DOHH2 (cell line): ENCODE data around the gene EPC1.

Experiments used
- CTCF ChIP-seq: fragments of 200-600 bp; sonication (generic); IDR thresholded peaks from one replicate; pipeline ENCODE4 v1.5.1; 2014; ENCODE audit warnings: antibody characterized with exemption, mild to moderate bottlenecking, low read depth, low read length; ENCODE audit not compliant: poor library complexity, severe bottlenecking
- EZH2phosphoT487 ChIP-seq: fragments of 200-600 bp; sonication (generic); IDR thresholded peaks from 2 replicates; pipeline ENCODE4 v1.6.1; 2017; ENCODE audit warnings: borderline replicate concordance, mild to moderate bottlenecking, antibody characterized with exemption, low read length, moderate library complexity, mixed read lengths

- no peak for TF ChIP-seq CTCF
- TF ChIP-seq EZH2phosphoT487: no peak
Observed at GRCh38 chr10:32327364-32327691, 19.6 kb downstream of the EPC1 start.
